ENCODE data around the gene SP140. TPM values are rescaled to one million over a fixed set of nuclear protein-coding genes. Genes with fewer than 3 reads are reported as not detected.

The SP140 gene
- polyA plus RNA-seq, 1 experiment = 0.29 TPM

- CTCF ChIA-PET = no interaction called here
- TF ChIP-seq, protein P1, sequence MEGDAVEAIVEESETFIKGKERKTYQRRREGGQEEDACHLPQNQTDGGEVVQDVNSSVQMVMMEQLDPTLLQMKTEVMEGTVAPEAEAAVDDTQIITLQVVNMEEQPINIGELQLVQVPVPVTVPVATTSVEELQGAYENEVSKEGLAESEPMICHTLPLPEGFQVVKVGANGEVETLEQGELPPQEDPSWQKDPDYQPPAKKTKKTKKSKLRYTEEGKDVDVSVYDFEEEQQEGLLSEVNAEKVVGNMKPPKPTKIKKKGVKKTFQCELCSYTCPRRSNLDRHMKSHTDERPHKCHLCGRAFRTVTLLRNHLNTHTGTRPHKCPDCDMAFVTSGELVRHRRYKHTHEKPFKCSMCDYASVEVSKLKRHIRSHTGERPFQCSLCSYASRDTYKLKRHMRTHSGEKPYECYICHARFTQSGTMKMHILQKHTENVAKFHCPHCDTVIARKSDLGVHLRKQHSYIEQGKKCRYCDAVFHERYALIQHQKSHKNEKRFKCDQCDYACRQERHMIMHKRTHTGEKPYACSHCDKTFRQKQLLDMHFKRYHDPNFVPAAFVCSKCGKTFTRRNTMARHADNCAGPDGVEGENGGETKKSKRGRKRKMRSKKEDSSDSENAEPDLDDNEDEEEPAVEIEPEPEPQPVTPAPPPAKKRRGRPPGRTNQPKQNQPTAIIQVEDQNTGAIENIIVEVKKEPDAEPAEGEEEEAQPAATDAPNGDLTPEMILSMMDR (IDR thresholded peaks at IDR 0.05; ENCODE audit: insufficient read depth, low read depth, low read length) = no peak
- Histone ChIP-seq H3K36me3 (ENCODE audit: control insufficient read depth, insufficient read depth, low read length) (peaks cover 4% of the 10 kb centered on the region; the same call in 1 of the 2 replicates), H3K27me3 (ENCODE audit: control insufficient read depth, insufficient read depth, low read length) (no peaks in the 10 kb centered on the region), H3K4me3 (ENCODE audit: low read depth, low read length) (no peak overlapping the region)
- no peak for DNase-seq (ENCODE audit: low read depth)
- POLR2A ChIA-PET = no interaction called here
These were observed 132.8 kb downstream of the SP140 start for GRCh38 chr2:230358305-230358704.

DNA sequence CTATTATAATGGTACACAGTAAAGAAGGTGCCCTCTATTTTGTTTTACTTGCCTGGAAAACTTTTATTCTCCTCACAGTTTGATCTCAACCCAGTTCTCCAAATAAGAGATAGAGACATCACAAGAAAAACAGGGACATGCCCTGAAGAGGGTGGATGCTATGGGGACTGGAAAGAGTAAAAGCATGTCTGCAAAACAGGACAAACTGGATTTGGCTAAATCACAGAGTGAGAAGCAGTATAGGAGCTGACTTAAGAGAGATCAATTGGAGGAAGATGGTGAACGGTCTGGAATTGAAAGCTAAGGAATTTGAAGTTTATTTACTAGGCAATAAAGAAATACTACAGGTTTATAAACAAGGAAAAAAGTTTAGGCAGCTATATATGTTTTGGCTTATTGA is 134.5 kb downstream of the SP140 start:
- CTCF ChIA-PET = no interaction called here
- peaks cover 4% of the 10 kb centered on the region; the same call in 1 of the 2 replicates for H3K36me3 ChIP-seq (ENCODE audit: control insufficient read depth, insufficient read depth, low read length)
- DNase-seq (ENCODE audit: low read depth) = no peak
- POLR2A ChIA-PET = no interaction called here
- TF ChIP-seq, protein P1 (IDR thresholded peaks at IDR 0.05; ENCODE audit: insufficient read depth, low read depth, low read length) = no peak
- H3K4me3 ChIP-seq (ENCODE audit: low read depth, low read length) = no peak overlapping the region
- no peaks in the 10 kb centered on the region for H3K27me3 ChIP-seq (ENCODE audit: control insufficient read depth, insufficient read depth, low read length)

DNA sequence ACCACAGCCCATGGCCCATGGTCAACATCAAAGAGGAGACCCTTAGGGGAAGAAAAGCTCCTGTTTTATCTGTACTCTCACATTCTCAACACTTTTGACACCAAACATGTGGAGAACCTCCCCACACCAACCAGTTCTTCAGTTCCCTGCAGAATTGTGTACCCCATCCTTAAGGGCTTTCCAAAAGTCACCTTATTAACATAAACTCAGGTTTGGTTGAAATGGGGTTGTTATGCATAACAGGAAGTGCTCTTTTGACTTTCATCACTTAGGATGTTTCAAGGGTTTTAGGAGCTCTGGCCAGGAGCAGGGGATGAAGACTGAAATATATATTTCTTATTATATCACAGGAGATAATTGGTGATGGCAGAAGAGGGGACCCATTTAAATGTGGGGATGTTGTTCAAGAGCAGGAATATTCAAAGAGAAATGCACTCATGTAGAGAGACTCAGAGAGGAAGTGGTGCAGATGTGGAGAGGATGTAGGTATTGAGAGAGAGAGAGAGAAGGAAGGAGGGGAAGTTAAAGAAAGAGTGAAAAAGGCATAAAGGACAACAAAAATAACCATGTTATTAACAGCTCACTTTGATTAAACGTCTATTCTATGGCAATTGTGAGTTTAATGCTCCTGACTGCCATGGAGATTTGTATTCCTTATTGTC is 136.6 kb downstream of the SP140 start:
- Histone ChIP-seq H3K4me3 (ENCODE audit: low read depth, low read length) (no peak overlapping the region), H3K27me3 (ENCODE audit: control insufficient read depth, insufficient read depth, low read length) (no peaks in the 10 kb centered on the region), H3K36me3 (ENCODE audit: control insufficient read depth, insufficient read depth, low read length) (peaks cover 4% of the 10 kb centered on the region)
- TF ChIP-seq, protein P1 (IDR thresholded peaks at IDR 0.05; ENCODE audit: insufficient read depth, low read depth, low read length) = no peak
- ChIA-PET CTCF (no interaction called here), POLR2A (no interaction called here)
- DNase-seq (ENCODE audit: low read depth) = no peak

Other genes starting within 250 kb of the SP140 start
- gene SLC16A14, start 156.8 kb upstream of the SP140 start, polyA plus RNA-seq (2011; rRNA removed) = 0.93 and 1.0 TPM in 2 replicates
- gene SP110, start 5.8 kb upstream of the SP140 start, polyA plus RNA-seq (2011; rRNA removed) = 5.4 and 6.6 TPM in 2 replicates
- 8.7 and 11.4 TPM in 2 replicates for gene SP140L, start 101.5 kb downstream of the SP140 start, polyA plus RNA-seq (2011; rRNA removed)
- gene SP100, start 190.5 kb downstream of the SP140 start, polyA plus RNA-seq (2011; rRNA removed) = 34.8 and 63.5 TPM in 2 replicates